GM13976 (cell line): Measurements from ENCODE around the gene UBE2Q1.

Experiments
- DNase-seq: peaks from one replicate; pipeline ENCODE4 v3.0.0; 2012; ENCODE audit warnings: low spot score
- in situ Hi-C: fragments of 300-500 bp; cut with MboI; formaldehyde crosslinking; loops from one replicate; pipeline ENCODE4 v1.12.0; 2022; ENCODE audit warnings: low sequenced_read_pairs, mixed read lengths, inconsistent platforms; ENCODE audit not compliant: unreplicated experiment
- TF ChIP-seq, protein P1 (sequence below): IDR thresholded peaks from 2 replicates; pipeline ENCODE4 v1.5.1; 2012; ENCODE audit warnings: borderline replicate concordance, mild to moderate bottlenecking; ENCODE audit not compliant: insufficient read depth; ENCODE audit errors: extremely low read depth, missing control alignments, control extremely low read depth

UBE2Q1 gene

DNA sequence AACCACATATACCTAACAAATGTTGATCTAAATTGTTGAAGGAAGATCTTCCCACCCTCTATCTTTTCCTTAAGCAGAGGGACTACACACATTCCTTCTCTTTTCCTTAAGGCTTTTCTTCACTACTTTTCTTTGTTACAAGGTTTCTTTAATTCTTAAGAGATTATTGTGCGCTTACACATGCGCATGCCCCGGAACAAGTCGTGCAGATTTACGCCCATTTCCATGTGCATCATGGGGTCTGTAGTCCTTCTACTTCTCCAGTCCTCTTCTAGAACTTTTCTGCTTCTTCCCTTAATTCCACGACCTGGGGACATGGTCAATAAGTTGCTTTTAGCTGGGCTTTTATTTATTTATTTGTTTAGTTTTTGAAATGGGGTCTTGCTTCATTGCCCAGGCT is 7.4 kb upstream of the UBE2Q1 start:
- in situ Hi-C loops = loop anchor here (25.0 kb wide), 2 partner anchors 321 to 496 kb away; partner anchors contain the start of genes ADAM15 and EFNA4
- DNase-seq = no peak
- TF ChIP-seq, protein P1, sequence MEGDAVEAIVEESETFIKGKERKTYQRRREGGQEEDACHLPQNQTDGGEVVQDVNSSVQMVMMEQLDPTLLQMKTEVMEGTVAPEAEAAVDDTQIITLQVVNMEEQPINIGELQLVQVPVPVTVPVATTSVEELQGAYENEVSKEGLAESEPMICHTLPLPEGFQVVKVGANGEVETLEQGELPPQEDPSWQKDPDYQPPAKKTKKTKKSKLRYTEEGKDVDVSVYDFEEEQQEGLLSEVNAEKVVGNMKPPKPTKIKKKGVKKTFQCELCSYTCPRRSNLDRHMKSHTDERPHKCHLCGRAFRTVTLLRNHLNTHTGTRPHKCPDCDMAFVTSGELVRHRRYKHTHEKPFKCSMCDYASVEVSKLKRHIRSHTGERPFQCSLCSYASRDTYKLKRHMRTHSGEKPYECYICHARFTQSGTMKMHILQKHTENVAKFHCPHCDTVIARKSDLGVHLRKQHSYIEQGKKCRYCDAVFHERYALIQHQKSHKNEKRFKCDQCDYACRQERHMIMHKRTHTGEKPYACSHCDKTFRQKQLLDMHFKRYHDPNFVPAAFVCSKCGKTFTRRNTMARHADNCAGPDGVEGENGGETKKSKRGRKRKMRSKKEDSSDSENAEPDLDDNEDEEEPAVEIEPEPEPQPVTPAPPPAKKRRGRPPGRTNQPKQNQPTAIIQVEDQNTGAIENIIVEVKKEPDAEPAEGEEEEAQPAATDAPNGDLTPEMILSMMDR = no peak

DNA sequence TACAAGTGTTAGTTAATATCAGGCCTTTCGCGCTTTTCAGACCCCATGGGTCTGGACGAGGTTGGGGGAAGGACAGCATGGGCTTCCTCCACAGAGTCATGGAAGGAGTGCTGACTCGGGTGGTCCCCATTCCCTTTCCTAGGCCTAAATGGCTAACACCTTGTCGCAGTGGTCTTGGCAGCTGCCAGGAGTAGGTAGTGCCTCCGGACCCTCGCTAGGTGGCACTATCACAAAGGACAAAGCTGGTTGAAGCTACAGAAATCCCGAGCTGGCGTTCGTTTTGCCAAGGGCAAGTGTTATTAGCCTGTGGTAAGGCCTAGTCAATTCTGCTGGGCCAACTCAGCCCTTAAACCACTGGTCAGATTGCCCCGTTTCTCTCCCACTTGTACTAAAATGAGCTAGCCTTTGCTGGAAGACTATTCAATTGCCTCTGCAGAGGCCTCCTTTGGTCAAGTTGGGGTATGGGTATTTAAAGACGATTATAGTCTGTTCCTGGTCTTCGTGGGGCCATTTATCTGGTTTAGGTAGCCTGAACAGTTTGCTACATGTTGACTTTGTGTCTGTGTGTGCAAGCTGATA is 1.1 kb upstream of the UBE2Q1 start:
- TF ChIP-seq, protein P1 = peak; percentile 94
- in situ Hi-C loops = loop anchor here (25.0 kb wide), 2 partner anchors 328 to 503 kb away; partner anchors contain the start of genes ADAM15 and EFNA4
- peak; percentile 81 for DNase-seq

DNA sequence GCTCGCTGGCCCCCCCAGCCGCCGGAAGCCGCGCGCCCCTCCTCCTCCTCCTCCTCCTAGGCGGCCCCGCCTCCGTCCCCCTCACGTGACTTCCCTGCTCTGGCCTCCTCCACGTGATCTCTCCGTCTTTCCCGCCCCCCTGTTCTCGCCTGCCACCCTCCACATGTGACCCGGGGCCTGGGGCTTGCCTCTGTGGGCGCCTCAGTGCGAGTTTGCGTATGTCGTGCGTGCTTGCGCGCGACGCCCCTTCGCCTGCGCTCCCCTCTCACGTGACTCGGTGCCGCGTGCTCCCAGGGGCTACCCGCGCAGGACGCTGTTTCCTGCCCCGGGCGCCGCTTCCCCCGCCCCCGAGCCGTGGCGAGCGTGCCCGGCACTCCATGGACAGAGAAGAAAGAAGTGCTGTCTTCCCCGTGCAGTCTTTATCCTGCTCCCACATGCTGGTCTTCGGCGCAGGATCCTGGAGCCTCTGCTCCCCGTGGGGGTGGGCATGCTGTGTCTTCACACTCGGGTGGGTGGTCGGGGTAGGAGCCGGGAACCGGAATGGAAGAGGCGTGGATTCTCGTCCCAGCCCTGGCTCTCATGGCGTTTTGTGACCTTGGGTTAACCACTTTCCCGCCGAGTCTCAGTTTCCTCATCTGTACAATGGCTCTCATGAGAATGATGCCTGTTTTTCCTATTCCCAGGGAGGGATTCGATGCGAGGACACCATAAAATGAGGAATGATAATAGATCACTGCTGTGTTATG is 431 bp upstream of the UBE2Q1 start:
- TF ChIP-seq, protein P1 = no peak
- in situ Hi-C loops = loop anchor here (25.0 kb wide), 2 partner anchors 328 to 503 kb away; partner anchors contain the start of genes ADAM15 and EFNA4
- peak; percentile 97 for DNase-seq

DNA sequence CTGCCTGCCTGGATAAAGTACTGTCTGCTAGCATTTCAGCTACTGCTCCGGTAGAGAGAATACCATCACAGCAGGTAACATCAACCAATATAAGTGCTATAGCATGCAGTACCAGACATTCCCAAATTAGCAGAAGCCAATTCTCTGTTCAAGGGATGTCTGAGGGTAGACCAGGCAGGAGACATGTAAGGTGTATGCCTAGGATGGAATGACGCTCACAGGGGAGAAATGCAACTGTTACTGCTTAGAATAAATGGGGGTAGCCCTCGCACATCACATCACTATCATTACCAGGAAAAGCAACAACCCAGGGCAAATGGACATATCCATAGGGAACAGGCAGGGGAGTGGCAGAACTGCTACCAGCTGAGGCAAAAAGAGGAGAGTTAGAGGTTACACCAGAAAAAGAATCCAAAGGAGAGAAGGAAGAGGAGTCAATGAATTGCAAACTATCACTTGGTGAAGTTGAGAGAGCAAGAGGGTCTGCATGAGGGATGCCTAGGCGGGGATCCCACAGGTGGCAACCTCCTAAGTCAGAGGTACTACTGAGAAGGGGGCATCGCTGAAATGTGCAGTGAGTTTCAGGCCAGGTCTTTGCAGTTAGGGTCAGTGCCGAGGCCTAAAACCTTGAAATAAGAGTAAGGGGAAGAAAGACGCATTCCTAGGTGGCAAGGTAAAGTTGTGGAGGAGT is 1.1 kb downstream of the UBE2Q1 start:
- in situ Hi-C loops = loop anchor here (25.0 kb wide), 2 partner anchors 330 to 505 kb away; partner anchors contain the start of genes ADAM15 and EFNA4

DNA sequence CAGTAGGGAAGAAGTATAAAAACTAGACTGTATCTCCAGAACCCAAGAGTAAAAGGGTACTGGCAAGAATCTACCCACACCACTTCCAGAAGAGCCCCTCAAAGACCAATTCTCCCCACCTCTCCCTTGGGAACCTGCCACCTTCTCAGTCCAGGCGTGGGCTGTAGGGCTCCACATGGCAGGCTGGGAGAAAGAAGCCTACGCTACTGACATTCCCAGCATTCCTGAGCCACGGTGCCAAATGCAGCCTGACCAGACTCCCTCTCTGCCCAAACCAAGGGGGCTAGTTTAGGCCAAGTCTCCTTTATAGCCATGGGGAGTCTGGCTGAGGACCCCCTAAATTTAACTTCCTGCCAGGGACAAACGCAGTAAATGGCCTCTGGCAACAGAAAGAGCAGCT is 2.0 kb downstream of the UBE2Q1 start:
- TF ChIP-seq, protein P1 = no peak
- DNase-seq = no peak
- in situ Hi-C loops = loop anchor here (25.0 kb wide), 2 partner anchors 331 to 506 kb away; partner anchors contain the start of genes ADAM15 and EFNA4

More for the DNA sequence above, 1.1 kb downstream of the UBE2Q1 start:
- TF ChIP-seq, protein P1 = no peak
- no peak for DNase-seq

DNA sequence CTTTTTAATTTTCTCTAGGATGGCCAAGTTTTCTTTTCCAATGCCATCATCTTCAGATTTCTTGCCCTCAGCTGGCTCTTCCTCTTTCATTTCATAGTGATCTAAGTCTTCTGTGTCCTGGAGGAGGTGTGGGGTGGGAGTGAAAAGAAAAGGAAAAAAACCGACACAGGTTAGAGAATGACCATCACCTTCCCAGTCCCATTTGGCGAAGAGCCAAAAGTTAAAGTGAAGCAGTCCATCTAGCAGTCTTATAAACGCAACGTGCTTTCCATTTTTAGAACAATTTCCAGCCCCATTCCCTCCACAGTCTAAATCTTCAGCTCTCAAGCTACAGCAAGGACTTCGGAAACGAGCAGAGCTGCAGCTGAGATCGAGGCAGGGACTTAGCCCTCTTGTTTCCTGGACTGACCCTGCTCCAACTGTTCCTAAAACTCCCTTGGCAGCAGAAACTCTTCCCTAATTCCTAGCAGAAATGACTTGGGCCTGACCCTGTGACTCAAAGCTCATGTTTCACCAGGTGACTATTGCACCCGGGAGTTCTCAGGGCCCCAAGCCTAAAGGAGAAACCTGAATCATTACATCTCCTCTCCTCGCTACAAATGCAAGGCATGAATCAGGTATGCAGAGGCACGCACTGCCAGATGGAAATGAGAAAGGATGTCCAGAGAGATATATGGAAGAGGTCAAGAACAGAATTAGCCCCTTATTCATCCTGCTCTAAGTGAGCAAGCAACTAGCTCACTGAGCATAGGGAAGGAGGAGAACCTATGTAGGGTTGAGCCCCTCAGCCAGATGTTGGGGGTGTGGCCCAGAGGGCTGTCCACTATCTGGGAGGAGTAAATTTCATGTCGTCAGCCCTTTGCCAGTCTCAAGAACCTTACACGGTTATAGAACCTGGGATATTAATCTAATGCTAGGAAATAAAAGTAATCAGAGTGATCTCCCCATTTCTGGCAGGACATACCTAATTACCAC is 5.1 kb downstream of the UBE2Q1 start:
- in situ Hi-C loops = loop anchor here (25.0 kb wide), 2 partner anchors 334 to 509 kb away; partner anchors contain the start of genes ADAM15 and EFNA4
- TF ChIP-seq, protein P1 = no peak
- DNase-seq = no peak
